Sigmoid colon (tissue), 7 donors: ENCODE measurements around the gene VMAC. TPM values are rescaled to one million over a fixed set of nuclear protein-coding genes. Genes with fewer than 3 reads are reported as not detected.

Source experiments
- DNase-seq: peaks from one replicate; pipeline ENCODE4 v3.0.0-alpha.2; 2019
- H3K27ac ChIP-seq, 4 donors: fragments of 200-600 bp; sonication (generic); one replicate each; pipeline ENCODE4 v1.5.1; 2016 to 2019; ENCODE audit warnings: mild to moderate bottlenecking in 1 of 4
- H3K27me3 ChIP-seq, 3 donors: fragments of 200-600 bp; sonication (generic); one replicate each; pipeline ENCODE4 v1.5.1; 2019; ENCODE audit warnings: mild to moderate bottlenecking in 1 of 3
- H3K36me3 ChIP-seq, 4 donors: fragments of 200-600 bp; sonication (generic); one replicate each; pipeline ENCODE4 v1.5.1; 2016 to 2019
- H3K4me1 ChIP-seq, 4 donors: fragments of 200-600 bp; sonication (generic); one replicate each; pipeline ENCODE4 v1.5.1; 2017 to 2019
- H3K4me3 ChIP-seq, 4 donors: fragments of 200-600 bp; sonication (generic); one replicate each; pipeline ENCODE4 v1.5.1; 2017 to 2019; ENCODE audit warnings: mild to moderate bottlenecking in 2 of 4, moderate library complexity in 1 of 4
- H3K9me3 ChIP-seq, 4 donors: fragments of 200-600 bp in 3 of 4; sonication (generic) in 3 of 4; one replicate each; pipeline versions ENCODE4 v1.5.1 to v1.6.1; 2013 to 2019
- CTCF ChIP-seq, 4 experiments: fragments of 450-650 bp in 3 of 4; fragments of 200-600 bp in 1 of 4; IDR thresholded peaks; one replicate each; pipeline ENCODE4 v1.5.1; 2016 to 2019; ENCODE audit warnings: antibody characterized with exemption in 4 of 4, mild to moderate bottlenecking in 3 of 4, moderate library complexity in 2 of 4
- EP300 ChIP-seq, 4 donors: sonication (generic); formaldehyde crosslinking; IDR thresholded peaks; one replicate each; pipeline ENCODE4 v1.6.1; 2017; ENCODE audit warnings: antibody characterized with exemption in 4 of 4
- POLR2A ChIP-seq, 2 donors: fragments of 450-650 bp; IDR thresholded peaks; one replicate each; pipeline ENCODE4 v1.6.1; 2016; ENCODE audit warnings: antibody characterized with exemption in 2 of 2, mild to moderate bottlenecking in 2 of 2, moderate library complexity in 2 of 2
- POLR2AphosphoS5 ChIP-seq, 4 donors: sonication (generic); formaldehyde crosslinking; IDR thresholded peaks; one replicate each; pipeline ENCODE4 v1.6.1; 2017; ENCODE audit warnings: antibody characterized with exemption in 4 of 4
- WGBS, 2 donors: extraction: QIAGEN DNeasy Blood & Tissue Kit; methylation state at CpG; one replicate each; pipeline ENCODE4 v1.1.7; 2013; 5-methylcytosine and 5-hydroxymethylcytosine counted together
- intact Hi-C: fragments of 100-400 bp; cut with DNase I; formaldehyde crosslinking; loops from one replicate; pipeline ENCODE4 v1.15.1; 2023
- polyA plus RNA-seq, 3 donors: library from polyadenylated mRNA; stranded (reverse); fragments of 200-250 nt; gene quantifications; one replicate each; pipeline ENCODE4 v1.2.3, GENCODE V29; 2013
- total RNA-seq, 4 donors: library from RNA; depleted of rRNA; stranded (reverse); fragments of >200 nt; gene quantifications; one replicate each; pipeline ENCODE4 v1.1.0, GENCODE V29; 2016
- donor health status: healthy with polysubstance abuse.
- donor health status: Bipolar disorder and iron deficiency.
- donor health status: healthy.

The VMAC gene
- total and polyA plus RNA-seq, 7 donors, result 1.6 to 14.4 (median 6.4) TPM

- H3K27ac ChIP-seq, result peak overlapping the region; percentile 82 to 92 (median 88)
- WGBS, 2 donors, result 62 to 75% methylated on average over 5 of the region's 5 CpGs
- peak; percentile 22 for DNase-seq
- H3K36me3 ChIP-seq, result no peaks in the 10 kb centered on the region
- H3K9me3 ChIP-seq, result no peaks in the 10 kb centered on the region
- no peak overlapping the region for H3K4me3 ChIP-seq
- H3K27me3 ChIP-seq, result no peaks in the 10 kb centered on the region
- intact Hi-C loops, result no loop called here
- H3K4me1 ChIP-seq, result peaks cover 0 to 99% (median 93%) of the 10 kb centered on the region in 4 donors
- TF ChIP-seq POLR2AphosphoS5 (IDR thresholded peaks at IDR 0.05), result peak in 1 of 4 donors; percentile 14
- no peak for TF ChIP-seq CTCF (IDR thresholded peaks at IDR 0.05)
- TF ChIP-seq EP300 (IDR thresholded peaks at IDR 0.05), result no peak
- TF ChIP-seq POLR2A (IDR thresholded peaks at IDR 0.05), result no peak
Observed at GRCh38 chr19:5953030-5953589, 48.4 kb downstream of the VMAC start.

DNA sequence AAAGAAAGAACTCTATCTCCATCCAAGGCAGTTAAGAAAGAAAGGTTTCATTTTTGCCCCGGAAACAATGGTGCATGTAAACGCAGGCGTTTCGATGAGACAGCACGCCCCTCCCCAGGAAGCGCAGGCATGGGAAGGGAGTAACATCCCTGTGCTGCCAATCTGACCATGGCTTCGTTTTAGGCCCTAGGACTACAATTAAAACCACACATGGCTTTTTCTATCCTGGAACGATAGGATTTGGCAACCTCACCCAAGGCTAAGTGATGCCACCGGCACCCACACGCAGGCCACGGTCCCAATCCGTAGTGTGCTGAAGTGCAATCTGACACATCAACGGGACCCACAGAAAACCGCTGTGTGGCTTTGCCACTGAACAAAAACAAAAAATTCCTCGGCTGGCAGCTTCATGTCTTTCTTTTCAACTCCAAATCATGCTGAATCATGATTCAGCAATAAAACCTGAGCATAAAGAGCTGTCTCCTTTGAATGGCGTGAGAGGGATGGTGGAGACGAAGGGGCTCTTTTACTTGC lies 49.1 kb downstream of the VMAC start:
- no peaks in the 10 kb centered on the region for H3K36me3 ChIP-seq
- H3K27ac ChIP-seq, result peak overlapping the region; percentile 82 to 92 (median 88)
- no peaks in the 10 kb centered on the region for H3K27me3 ChIP-seq
- H3K4me1 ChIP-seq, result peaks cover 0 to 100% (median 86%) of the 10 kb centered on the region in 4 donors
- 58 to 81% methylated on average over 17 of the region's 17 CpGs for WGBS, 2 donors
- H3K9me3 ChIP-seq, result no peaks in the 10 kb centered on the region
- intact Hi-C loops, result no loop called here
- TF ChIP-seq EP300 (IDR thresholded peaks at IDR 0.05), result no peak
- H3K4me3 ChIP-seq, result no peak overlapping the region
- peak; percentile 40 for DNase-seq

GRCh38 chr19:5954293-5954692 lies 49.6 kb downstream of the VMAC start:
- DNase-seq, result no peak
- peak overlapping the region; percentile 82 to 92 (median 88) for H3K27ac ChIP-seq
- no peak for TF ChIP-seq POLR2AphosphoS5 (IDR thresholded peaks at IDR 0.05)
- TF ChIP-seq CTCF (IDR thresholded peaks at IDR 0.05), result no peak
- no peak for TF ChIP-seq EP300 (IDR thresholded peaks at IDR 0.05)
- no peak for TF ChIP-seq POLR2A (IDR thresholded peaks at IDR 0.05)
- H3K4me3 ChIP-seq, result peak overlapping the region in 1 of 4 donors; percentile 11
- peaks cover 0 to 99% (median 81%) of the 10 kb centered on the region in 4 donors for H3K4me1 ChIP-seq
- intact Hi-C loops, result no loop called here
- H3K9me3 ChIP-seq, result no peaks in the 10 kb centered on the region
- H3K27me3 ChIP-seq, result no peaks in the 10 kb centered on the region
- 22 to 51% methylated on average over 6 of the region's 6 CpGs for WGBS, 2 donors
- no peaks in the 10 kb centered on the region for H3K36me3 ChIP-seq

DNA sequence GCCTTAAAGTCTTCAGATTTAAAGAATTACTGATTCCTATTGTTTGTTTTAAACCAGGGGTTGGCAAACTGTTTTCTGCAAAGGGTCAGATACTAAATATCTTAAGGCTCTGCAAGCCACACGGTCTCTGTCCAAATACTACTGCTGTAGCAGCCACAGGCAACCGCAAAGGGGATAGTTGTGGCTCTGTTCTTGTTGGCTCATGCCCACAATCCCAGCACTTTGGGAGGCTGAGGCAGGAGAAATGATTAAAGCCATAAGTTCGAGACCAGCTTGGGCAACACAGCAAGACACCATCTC lies 50.9 kb downstream of the VMAC start:
- 82 to 87% methylated on average over 3 of the region's 3 CpGs for WGBS, 2 donors
- no peak overlapping the region for H3K4me3 ChIP-seq
- no peaks in the 10 kb centered on the region for H3K27me3 ChIP-seq
- peak overlapping the region; percentile 82 to 92 (median 88) for H3K27ac ChIP-seq
- intact Hi-C loops, result no loop called here
- peaks cover 0 to 99% (median 81%) of the 10 kb centered on the region in 4 donors for H3K4me1 ChIP-seq
- no peak for TF ChIP-seq CTCF (IDR thresholded peaks at IDR 0.05)
- TF ChIP-seq POLR2AphosphoS5 (IDR thresholded peaks at IDR 0.05), result no peak
- DNase-seq, result no peak
- H3K36me3 ChIP-seq, result no peaks in the 10 kb centered on the region
- no peaks in the 10 kb centered on the region for H3K9me3 ChIP-seq

DNA sequence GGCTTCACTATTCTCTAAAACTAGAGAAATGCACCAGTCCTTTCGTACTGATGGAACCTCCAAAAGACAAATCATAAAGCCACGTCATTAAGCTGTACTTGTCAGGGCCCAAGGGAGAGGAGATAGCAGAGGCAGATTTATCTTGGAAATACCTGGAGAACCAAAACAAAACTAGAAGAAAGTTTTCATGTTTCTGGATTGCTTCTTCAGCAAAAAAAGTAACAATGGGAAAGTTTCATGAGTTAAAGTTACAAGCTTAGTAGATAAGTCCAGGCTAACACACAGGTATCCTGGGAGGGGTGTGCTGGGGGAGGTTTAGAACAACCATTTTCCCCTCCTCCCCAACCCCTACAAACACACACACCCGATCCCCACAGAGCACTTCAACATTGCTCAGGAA lies 51.7 kb downstream of the VMAC start:
- Histone ChIP-seq H3K27me3 (no peaks in the 10 kb centered on the region), H3K27ac (peak overlapping the region; percentile 82 to 92 (median 88)), H3K4me3 (no peak overlapping the region), H3K4me1 (peaks cover 0 to 99% (median 81%) of the 10 kb centered on the region in 4 donors), H3K36me3 (no peaks in the 10 kb centered on the region), H3K9me3 (no peaks in the 10 kb centered on the region)
- no peak for DNase-seq
- WGBS, 2 donors, result 77 to 84% methylated on average over 3 of the region's 3 CpGs
- intact Hi-C loops, result no loop called here
- TF ChIP-seq CTCF (IDR thresholded peaks at IDR 0.05) (no peak), POLR2AphosphoS5 (IDR thresholded peaks at IDR 0.05) (no peak), EP300 (IDR thresholded peaks at IDR 0.05) (no peak), POLR2A (IDR thresholded peaks at IDR 0.05) (no peak)
